K562 (cell line): ENCODE results near the gene ZSCAN12.

Experiments
- CAMTA2 ChIP-seq: fragments of 250-450 bp; sonication (Bioruptor Pico); conservative IDR thresholded peaks from 2 replicates; pipeline ENCODE4 v1.5.1; 2022
- CTCF ChIP-seq, 3 experiments: IDR thresholded peaks in 2 of 3; conservative IDR thresholded peaks in 1 of 3; 2 replicates each; pipeline ENCODE4 v1.5.1; 2011 to 2012; ENCODE audit warnings: low read length in 3 of 3, mild to moderate bottlenecking in 3 of 3, control low read depth in 2 of 3, improper control_type of control experiment in 1 of 3, inconsistent platforms in 1 of 3, low read depth in 1 of 3, mixed read lengths in 1 of 3, moderate library complexity in 1 of 3; ENCODE audit not compliant: insufficient read depth in 2 of 3
- HNRNPK ChIP-seq: fragments of 200-400 bp; formaldehyde crosslinking; IDR thresholded peaks from one replicate; pipeline ENCODE4 v1.6.1; 2018; ENCODE audit warnings: mild to moderate bottlenecking, low read depth, low read length; ENCODE audit not compliant: poor library complexity, severe bottlenecking
- NFE2L1 ChIP-seq: fragments of 450-650 bp; IDR thresholded peaks from 2 replicates; pipeline ENCODE4 v1.6.1; 2016; ENCODE audit warnings: missing genetic modification characterization, low read depth, mild to moderate bottlenecking, missing compliant biosample characterization, moderate library complexity, borderline replicate concordance
- NR1H2 ChIP-seq: sonication (generic); formaldehyde crosslinking; IDR thresholded peaks from 2 replicates; pipeline ENCODE4 v1.4.0; 2020; ENCODE audit warnings: mild to moderate bottlenecking, missing genetic modification reagents
- POLR2A ChIP-seq: fragments of 450-650 bp; conservative IDR thresholded peaks from 2 replicates; pipeline ENCODE4 v1.6.1; 2016
- RNF219 ChIP-seq: fragments of 250-450 bp; sonication (Bioruptor Pico); IDR thresholded peaks from 2 replicates; pipeline ENCODE4 v1.5.0; 2022; ENCODE audit warnings: mild to moderate bottlenecking
- TAF15 ChIP-seq: fragments of 200-400 bp; formaldehyde crosslinking; IDR thresholded peaks from 2 replicates; pipeline ENCODE4 v1.6.1; 2017; ENCODE audit warnings: mild to moderate bottlenecking, low read depth, low read length, moderate library complexity
- TGIF2 ChIP-seq: sonication (generic); formaldehyde crosslinking; IDR thresholded peaks from 2 replicates; pipeline ENCODE4 v1.8.1; 2022; ENCODE audit warnings: mild to moderate bottlenecking, missing genetic modification reagents, moderate library complexity
- YY1 ChIP-seq, 3 experiments: IDR thresholded peaks; 2 replicates each; pipeline ENCODE4 v1.6.1; 2011; ENCODE audit warnings: low read length in 2 of 3, mild to moderate bottlenecking in 2 of 3, moderate library complexity in 2 of 3, borderline replicate concordance in 1 of 3, control low read depth in 1 of 3, low read depth in 1 of 3; ENCODE audit not compliant: insufficient read depth in 3 of 3, insufficient replicate concordance in 2 of 3, control insufficient read depth in 1 of 3, insufficient read length in 1 of 3; ENCODE audit errors: extremely low read depth in 1 of 3
- ZNF282 ChIP-seq: sonication (generic); formaldehyde crosslinking; IDR thresholded peaks from 2 replicates; pipeline ENCODE4 v1.8.1; 2023; ENCODE audit warnings: missing genetic modification reagents

GRCh38 chr6:28343898-28344677 is 55.5 kb downstream of the ZSCAN12 start:
- TF ChIP-seq NR1H2 (CRISPR knock-in tag) (no peak), YY1 (IDR thresholded peaks at IDR 0.05; ENCODE audit: borderline replicate concordance in 1 of 3, control insufficient read depth in 1 of 3, extremely low read depth in 1 of 3, insufficient read depth in 3 of 3, insufficient read length in 1 of 3, insufficient replicate concordance in 2 of 3, low read depth in 1 of 3, low read length in 2 of 3) (no peak), HNRNPK (no peak), CTCF (IDR thresholded peaks at IDR 0.05 in 2 of 3, conservative IDR thresholded peaks at IDR 0.05 in 1 of 3; ENCODE audit: insufficient read depth in 2 of 3, low read depth in 1 of 3, low read length in 3 of 3) (no peak), RNF219 (CRISPR knock-in tag) (no peak), CAMTA2 (CRISPR knock-in tag) (no peak), TGIF2 (CRISPR knock-in tag) (no peak), NFE2L1 (tag) (no peak), POLR2A (no peak), ZNF282 (no peak), TAF15 (no peak)
